Measurements from ENCODE around the gene ITPR3.

Gene ITPR3

GRCh38 chr6:33722103-33722623, 101.0 kb downstream of the ITPR3 start:
- no peak for DNase-seq

DNA sequence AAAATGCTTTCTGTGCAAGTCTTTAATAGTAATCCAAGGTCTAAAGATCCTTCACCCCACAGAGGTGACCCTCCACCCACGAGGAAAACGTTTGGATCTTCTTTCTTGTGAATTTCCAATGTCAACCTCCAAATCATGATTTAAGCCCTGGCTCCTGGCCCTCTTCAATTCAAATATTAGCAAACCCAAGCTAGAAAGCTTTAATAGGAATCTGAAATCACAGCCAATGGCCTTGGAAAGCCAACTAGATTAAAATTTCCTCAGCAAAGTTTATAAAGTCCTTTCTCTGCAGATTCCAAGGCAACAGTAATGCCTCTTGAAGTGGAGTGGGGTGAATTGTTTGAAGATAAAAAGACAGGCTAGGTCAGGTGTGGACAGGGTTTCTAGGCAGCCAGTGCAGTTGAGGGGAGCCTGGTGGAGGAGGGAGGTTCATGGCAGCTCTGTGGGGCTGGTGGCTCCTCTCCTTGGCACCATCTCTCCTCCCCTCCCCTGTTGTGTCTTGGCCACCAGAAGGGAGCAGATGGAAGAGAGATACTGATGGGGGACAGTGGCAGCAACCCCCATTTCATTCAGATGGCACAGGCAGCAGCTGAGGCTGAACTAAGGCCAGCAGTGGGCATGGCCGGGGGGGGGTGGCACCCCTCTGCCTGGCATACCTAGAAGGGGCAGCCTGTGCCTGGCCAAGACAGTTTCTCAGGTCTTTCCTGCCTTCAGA, 102.4 kb downstream of the ITPR3 start:
- no peak for DNase-seq

- no peak for DNase-seq
These were observed 103.2 kb downstream of the ITPR3 start for GRCh38 chr6:33724102-33725023.

GRCh38 chr6:33725222-33725621, 104.1 kb downstream of the ITPR3 start:
- no peak for DNase-seq

DNA sequence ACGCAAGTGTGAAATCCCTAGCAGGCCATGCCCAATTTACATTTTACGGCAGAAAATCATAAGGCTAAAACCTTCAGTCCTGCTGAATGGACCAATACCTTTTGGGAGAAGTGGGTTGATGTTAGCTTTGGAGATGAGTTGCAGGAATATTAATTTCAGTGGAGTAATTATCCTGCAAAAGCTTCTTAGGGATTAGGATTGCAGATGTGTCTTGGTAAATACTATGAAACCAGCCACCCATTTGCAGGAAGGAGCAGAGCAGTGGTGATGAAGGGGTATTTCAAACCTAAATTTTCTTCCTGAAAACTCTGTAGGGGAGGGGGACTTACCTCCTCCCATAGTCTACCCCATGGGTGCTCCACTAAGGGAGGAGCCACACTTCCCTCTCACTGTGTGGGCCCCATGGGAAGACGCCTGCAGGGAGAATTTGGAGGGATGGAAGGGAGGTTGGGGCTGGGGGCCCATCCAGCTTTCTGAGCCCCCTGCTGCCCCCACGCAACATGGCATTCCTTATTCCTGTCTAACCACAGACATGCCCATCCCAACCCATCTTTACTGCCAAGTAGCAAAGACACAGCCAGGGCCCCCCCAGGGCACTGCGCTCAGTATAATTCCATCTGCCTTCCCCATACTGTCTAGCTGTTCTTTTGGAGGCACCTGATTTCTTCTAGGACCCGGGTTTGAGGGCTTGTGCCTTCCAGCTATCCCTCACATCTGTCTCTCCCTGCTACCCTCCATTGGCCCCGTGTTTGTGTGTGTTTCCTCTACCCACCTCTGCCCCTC, 105.0 kb downstream of the ITPR3 start:
- no peak for DNase-seq

DNA sequence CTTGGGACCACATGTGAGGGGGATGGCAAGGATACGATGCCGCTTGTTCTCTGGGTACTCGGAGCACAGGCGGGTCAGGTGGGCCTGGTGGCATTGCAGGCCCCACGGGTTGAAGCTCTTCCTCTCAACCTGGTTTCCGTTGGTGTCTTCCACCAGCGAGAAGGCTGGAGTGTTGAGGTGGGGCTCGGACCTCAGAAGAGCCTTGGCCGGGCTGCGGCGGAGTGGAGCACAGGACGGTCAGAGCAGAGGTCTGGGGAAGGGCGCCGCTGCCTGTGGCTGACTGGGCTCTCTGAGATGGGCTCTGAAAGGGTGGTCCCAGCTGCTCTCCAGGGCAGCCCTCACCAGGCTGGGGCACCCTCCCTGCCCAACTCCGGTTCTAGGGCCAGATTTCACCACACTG, 105.6 kb downstream of the ITPR3 start:
- no peak for DNase-seq

GRCh38 chr6:33727126-33727525, 106.0 kb downstream of the ITPR3 start:
- DNase-seq = no peak

GRCh38 chr6:33727932-33728331, 106.8 kb downstream of the ITPR3 start:
- DNase-seq = peak; percentile 45

- no peak for DNase-seq
These were observed 107.3 kb downstream of the ITPR3 start for GRCh38 chr6:33728438-33728837.

- DNase-seq = no peak
These were observed 107.9 kb downstream of the ITPR3 start for GRCh38 chr6:33729059-33729458.

GRCh38 chr6:33730611-33731010, 109.5 kb downstream of the ITPR3 start:
- no peak for DNase-seq

DNA sequence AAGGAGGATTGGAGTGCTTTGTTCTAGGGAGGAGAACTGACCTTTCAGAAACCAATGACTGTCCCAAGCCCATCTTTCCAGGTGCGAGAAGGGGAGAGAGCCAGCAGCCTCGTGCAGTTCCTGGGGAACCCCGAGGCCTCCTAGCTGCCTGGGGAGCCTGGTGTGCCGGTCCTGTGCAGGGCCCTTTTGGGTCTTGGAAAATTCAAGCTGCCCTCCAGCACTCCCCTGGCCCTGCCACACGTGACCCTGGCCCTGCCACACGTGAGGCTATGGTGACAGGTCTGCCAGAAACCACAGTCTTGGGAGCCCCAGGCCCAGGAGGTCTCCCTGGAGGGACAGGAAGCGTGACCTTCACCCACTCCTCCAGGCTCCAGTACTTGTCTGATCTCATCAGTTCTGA, 109.9 kb downstream of the ITPR3 start:
- DNase-seq = no peak

DNA sequence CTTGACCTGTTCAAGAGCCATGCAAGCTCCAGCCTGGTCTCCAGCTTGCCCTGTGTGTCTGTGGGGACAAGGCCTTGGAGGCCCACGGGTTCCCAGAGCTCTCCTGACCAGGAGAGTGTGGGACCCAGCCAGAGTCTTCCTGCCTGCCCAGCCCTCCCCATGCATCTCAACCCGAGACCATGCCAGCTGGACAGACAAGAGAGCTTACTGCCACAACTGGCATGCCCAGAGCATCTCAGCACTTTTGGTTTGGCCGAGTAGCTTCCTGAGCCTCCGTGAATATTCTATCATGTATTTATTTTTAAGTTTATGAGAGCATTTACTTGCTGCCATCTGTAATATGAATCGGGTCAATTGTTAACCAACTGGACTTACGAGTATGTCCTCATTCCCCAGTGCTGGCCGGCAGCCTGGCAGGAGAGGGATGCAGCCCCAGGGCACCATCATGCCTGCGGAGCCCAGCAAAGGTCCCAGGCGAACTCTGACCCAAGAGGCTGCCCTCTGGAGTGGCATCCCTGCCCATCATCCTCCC, 110.7 kb downstream of the ITPR3 start:
- no peak for DNase-seq

DNA sequence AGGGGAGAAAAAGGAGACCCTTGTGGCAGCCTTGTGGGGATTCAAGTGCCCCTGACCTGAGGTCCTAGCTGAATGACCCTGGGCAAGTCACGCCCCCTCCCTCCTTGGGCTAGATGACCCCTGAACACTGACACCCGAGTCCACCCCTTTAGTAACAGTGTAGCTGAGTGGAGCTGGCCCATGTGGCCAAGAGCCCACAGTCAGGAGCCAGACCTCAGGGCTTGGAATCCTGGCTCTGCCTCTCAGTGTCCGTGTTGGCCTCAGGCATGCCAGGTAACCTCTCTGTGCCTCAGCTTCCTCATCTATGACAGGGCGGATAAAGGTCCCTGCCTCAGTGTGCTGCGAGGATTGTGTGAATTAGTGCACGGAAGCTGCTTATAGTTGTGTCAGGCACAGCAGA, 111.3 kb downstream of the ITPR3 start:
- no peak for DNase-seq

DNA sequence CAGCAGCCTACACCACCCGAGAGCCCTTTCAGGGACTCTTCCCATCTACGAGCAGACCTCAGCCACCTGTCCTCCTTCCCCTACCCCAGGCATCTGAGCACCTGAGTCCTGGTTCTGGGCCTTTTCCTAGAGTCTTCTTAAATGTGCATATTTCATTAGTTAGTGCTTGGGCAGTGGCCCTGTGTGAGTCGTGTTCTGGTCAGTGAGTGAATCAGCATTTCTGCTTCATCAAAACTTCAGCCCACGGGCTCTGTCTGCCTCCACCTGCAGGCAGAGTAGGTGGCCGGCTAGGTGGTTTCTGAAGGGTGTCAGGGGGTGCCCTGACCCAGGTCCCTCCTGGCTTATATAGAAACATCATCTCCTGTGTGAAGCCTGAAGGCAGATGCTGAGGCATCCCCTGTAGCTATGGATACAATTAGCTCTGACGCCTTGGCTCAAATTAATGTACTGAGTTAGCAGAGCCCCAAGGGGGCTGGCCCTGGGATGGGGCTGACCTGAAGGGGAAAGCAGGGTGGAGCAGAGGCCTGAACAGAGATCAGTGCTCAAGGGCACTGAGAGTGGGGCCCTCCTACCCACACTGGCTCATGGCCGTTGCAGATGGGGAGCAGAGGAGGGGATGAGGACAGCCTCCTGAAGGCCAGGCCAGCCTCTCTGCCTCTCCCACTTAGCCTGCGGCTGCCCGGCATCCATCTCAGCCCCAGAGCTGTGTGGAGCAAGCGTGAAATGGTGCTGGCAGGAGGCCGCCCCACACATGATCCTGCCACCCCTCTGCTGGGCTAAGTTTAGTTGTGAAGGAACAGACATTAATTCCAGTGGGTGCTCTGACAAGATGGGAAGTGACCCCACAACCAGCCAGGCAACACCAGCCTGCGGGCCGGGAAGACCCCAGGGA, 111.9 kb downstream of the ITPR3 start:
- DNase-seq = no peak

DNA sequence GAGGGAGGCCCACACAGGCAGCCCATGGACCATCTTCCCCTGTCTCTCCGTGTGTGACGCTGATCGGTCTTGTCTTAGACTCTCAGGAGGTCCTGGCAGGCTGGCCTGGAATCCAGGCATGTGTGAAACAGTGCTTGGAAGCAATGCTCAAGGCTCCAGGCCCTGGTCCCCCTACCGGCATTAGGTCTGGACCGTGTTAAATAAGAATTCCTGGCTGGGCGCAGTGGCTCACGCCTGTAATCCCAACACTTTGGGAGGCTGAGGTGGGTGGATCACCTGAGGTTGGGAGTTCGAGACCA, 112.5 kb downstream of the ITPR3 start:
- no peak for DNase-seq

- DNase-seq = no peak
These were observed 114.1 kb downstream of the ITPR3 start for GRCh38 chr6:33735216-33735615.

- no peak for DNase-seq
These were observed 116.3 kb downstream of the ITPR3 start for GRCh38 chr6:33737267-33738026.

DNA sequence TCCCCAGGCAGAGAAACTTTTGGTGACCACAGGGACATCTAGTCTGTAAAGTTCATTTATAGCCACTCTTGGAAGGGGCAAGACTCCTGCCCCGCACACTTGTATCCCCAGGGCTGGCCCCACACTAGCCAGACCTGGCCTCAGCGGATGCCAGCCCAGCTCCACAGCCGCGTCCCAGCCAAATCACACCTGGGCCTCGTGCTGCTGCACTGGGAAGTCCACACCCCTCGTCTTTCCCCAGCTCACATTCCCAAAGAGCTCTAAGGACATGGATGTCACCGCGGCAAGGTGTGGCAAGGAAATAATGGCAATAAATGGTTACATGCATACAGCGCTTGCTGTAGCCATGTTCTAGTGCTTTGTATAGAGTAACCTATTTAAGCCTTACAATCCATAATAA, 117.0 kb downstream of the ITPR3 start:
- no peak for DNase-seq

GRCh38 chr6:33738879-33739278, 117.8 kb downstream of the ITPR3 start:
- DNase-seq = no peak

GRCh38 chr6:33739571-33739970, 118.4 kb downstream of the ITPR3 start:
- DNase-seq = no peak
